Stomach smooth muscle (tissue), 2 donors: ENCODE measurements around the gene ZNF699.
"Not testable (repeated sequence)": the region's sequence is repeated elsewhere in the genome, so short reads cannot be mapped to it uniquely, and the experiment has no call there.

Experiments
- H3K27ac ChIP-seq: one replicate; pipeline ENCODE4 v1.7.0; 2013; ENCODE audit warnings: mild to moderate bottlenecking, low read length, inconsistent platforms
- H3K27me3 ChIP-seq, 2 donors: one replicate each; pipeline ENCODE4 v1.7.0; 2013; ENCODE audit warnings: low read length in 2 of 2; ENCODE audit not compliant: insufficient read depth in 2 of 2, control insufficient read depth in 1 of 2
- H3K36me3 ChIP-seq, 2 donors: one replicate each; pipeline ENCODE4 v1.7.0; 2013; ENCODE audit warnings: low read length in 2 of 2; ENCODE audit not compliant: control insufficient read depth in 2 of 2, insufficient read depth in 2 of 2
- H3K4me1 ChIP-seq: one replicate; pipeline ENCODE4 v1.7.0; 2013; ENCODE audit warnings: low read length; ENCODE audit not compliant: control insufficient read depth, insufficient read depth
- H3K4me3 ChIP-seq, 2 donors: one replicate each; pipeline ENCODE4 v1.7.0; 2013; ENCODE audit warnings: low read length in 2 of 2
- H3K9ac ChIP-seq, 2 donors: one replicate each; pipeline ENCODE4 v1.7.0; 2013; ENCODE audit warnings: low read length in 2 of 2, mild to moderate bottlenecking in 1 of 2
- H3K9me3 ChIP-seq, 2 donors: one replicate each; pipeline ENCODE4 v1.7.0; 2013; ENCODE audit warnings: low read length in 2 of 2; ENCODE audit not compliant: control insufficient read depth in 2 of 2
- donor health status: healthy.
- donor health status: Pancreatic carcinoma.

The ZNF699 gene

GRCh38 chr19:9295411-9295849 is 14.2 kb downstream of the ZNF699 start:
- no peak overlapping the region for H3K9ac ChIP-seq
- no peaks in the 10 kb centered on the region for H3K27me3 ChIP-seq
- H3K4me1 ChIP-seq = no peaks in the 10 kb centered on the region
- H3K27ac ChIP-seq = no peak overlapping the region
- peak overlapping the region in 1 of 2 donors; percentile 38 for H3K4me3 ChIP-seq
- peaks cover 46 to 47% of the 10 kb centered on the region in 2 donors for H3K36me3 ChIP-seq
- H3K9me3 ChIP-seq = peaks cover 46% of the 10 kb centered on the region in 2 donors

DNA sequence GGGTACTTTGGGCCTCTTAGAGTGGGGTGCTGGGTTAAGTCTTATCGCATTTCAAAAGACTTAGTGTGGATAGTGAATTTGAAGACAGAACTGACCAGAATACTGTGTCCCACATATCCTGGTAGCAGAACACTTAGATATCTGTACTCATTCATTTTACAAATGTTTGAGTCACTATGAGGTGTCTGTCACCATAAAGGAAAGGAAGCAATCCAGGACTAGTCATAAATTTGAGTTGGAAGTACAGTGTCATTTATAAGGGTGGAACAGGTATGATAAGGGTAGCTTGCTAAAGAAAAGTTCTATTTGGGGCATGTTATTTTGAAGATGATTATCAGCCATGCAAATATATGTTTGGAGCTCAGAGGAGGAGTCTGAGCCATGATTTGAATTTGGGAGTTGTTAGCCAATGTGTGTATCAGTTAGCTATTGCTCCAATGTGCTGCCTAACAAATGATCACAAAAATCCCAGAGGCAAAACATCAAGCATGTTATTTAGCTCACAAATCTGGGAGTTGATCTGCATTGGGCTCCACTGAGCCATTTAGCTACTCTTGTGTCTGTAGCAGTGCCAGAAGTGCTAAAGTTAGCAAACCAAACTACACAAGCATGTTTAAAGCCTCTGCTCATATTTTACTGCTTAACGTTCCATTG is 20.3 kb downstream of the ZNF699 start:
- Histone ChIP-seq H3K4me3 (peak overlapping the region in 1 of 2 donors; percentile 46), H3K36me3 (peaks cover 10 to 19% of the 10 kb centered on the region in 2 donors), H3K9me3 (peaks cover 24 to 28% of the 10 kb centered on the region in 2 donors), H3K27me3 (no peaks in the 10 kb centered on the region), H3K27ac (no peak overlapping the region), H3K4me1 (no peaks in the 10 kb centered on the region), H3K9ac (no peak overlapping the region)

DNA sequence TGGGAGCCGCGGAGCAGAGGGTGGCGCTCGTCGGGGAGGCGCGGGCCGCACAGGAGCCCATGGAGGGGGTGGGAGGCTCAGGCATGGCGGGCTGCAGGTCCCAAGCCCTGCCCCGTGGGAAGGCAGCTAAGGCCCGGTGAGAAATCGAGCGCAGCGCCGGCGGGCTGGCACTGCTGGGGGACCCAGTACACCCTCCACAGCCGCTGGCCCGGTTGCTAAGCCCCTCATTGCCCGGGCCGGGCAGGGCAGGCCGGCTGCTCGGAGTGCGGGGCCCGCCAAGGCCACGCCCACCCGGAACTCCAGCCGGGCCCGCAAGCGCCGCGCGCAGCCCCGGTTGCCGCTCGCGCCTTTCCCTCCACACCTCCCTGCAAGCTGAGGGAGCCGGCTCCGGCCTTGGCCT is 26.2 kb downstream of the ZNF699 start:
- not testable (repeated sequence) for H3K4me3 ChIP-seq, H3K27ac ChIP-seq, H3K36me3 ChIP-seq, H3K27me3 ChIP-seq, H3K9ac ChIP-seq, H3K4me1 ChIP-seq
- peaks cover 6 to 14% of the 10 kb centered on the region in 2 donors for H3K9me3 ChIP-seq

GRCh38 chr19:9251236-9251635 is 58.4 kb downstream of the ZNF699 start:
- Histone ChIP-seq H3K27me3 (peaks cover 0 to 2% of the 10 kb centered on the region in 2 donors), H3K27ac (no peak overlapping the region), H3K4me3 (no peak overlapping the region), H3K36me3 (no peaks in the 10 kb centered on the region), H3K4me1 (no peaks in the 10 kb centered on the region), H3K9ac (no peak overlapping the region), H3K9me3 (no peaks in the 10 kb centered on the region)

- H3K9ac ChIP-seq = no peak within 1 kb of the TSS
- no peak within 1 kb of the TSS for H3K4me3 ChIP-seq
- H3K27me3 ChIP-seq = peaks cover 0 to 2% of the 10 kb centered on the region in 2 donors
- peaks cover 0 to 1% of the 10 kb centered on the region in 2 donors for H3K9me3 ChIP-seq
- H3K27ac ChIP-seq = no peak within 1 kb of the TSS
- H3K36me3 ChIP-seq = no peaks in the 10 kb centered on the region
- H3K4me1 ChIP-seq = no peaks in the 10 kb centered on the region
Measured at GRCh38 chr19:9250630-9251029, 59.0 kb downstream of the ZNF699 start, which contains the start of gene OR7E24. Gene OR7E24, plus strand, starts transcription at chr19:9250930. Its CDS starts 114 bp downstream, at chr19:9251044.
